HG03378 (cell line): ENCODE results near the gene SYT15.
"Not testable (repeated sequence)": the region's sequence is repeated elsewhere in the genome, so short reads cannot be mapped to it uniquely, and the experiment has no call there.

Experiments used
- ATAC-seq: cut with Tn5 transposase; IDR thresholded peaks from one replicate; pipeline ENCODE4 v1.9.1; 2021; ENCODE audit warnings: mild to moderate bottlenecking, moderate library complexity; ENCODE audit not compliant: unreplicated experiment

Gene SYT15

DNA sequence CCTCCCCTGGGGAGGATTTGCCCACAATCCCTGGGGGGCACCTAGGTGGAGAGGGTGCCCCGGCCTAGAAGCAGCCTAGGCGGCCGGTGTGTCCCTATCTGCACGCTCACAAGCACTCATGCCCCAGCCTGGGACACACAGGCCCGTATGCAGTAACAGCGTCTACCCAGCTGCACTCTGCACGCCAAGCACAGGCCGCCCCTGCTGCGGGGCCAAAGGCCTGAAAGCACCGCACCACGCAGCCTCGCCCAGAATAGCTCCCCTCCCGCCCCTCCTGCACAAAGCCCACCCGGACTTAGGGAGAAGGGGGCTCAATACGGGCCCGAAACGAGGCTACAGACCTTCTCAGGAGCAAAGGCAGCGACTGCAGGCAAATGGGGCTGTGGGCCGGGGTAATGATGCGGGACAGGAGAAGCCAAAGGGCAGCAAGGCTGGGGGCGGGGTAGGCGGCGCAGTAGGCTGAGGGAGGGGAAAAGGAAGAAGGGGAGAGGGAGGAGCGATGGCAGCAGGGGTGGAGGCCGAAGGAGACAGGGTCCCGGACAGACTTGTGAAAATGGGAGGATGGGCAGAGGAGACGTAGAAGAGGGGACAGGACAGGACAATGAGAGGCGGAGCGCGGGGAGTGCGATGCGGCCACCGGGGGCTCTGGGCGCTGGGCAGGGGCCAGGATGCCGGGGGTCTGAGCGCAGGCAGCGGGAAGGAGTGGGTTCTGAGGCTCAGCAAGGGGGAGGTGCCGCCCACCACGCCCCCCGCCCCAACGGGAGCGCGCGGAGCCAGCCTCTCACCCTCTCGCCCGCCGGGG lies 23.0 kb upstream of the SYT15 start:
- no peak for ATAC-seq

GRCh38 chr10:46556515-46557318 lies 22.2 kb upstream of the SYT15 start, which contains the start of gene GPRIN2:
TSS of gene GPRIN2 (minus strand) at chr10:46556658. CDS start at chr10:46550736, 5,922 bp downstream.
- no peak for ATAC-seq

GRCh38 chr10:46557319-46558121 lies 21.4 kb upstream of the SYT15 start:
- ATAC-seq = no peak

- no peak for ATAC-seq
Observed at GRCh38 chr10:46558122-46558391, 20.9 kb upstream of the SYT15 start.

GRCh38 chr10:46558392-46559185 lies 20.3 kb upstream of the SYT15 start:
- no peak for ATAC-seq

- ATAC-seq = no peak
Observed at GRCh38 chr10:46559231-46559671, 19.7 kb upstream of the SYT15 start.

DNA sequence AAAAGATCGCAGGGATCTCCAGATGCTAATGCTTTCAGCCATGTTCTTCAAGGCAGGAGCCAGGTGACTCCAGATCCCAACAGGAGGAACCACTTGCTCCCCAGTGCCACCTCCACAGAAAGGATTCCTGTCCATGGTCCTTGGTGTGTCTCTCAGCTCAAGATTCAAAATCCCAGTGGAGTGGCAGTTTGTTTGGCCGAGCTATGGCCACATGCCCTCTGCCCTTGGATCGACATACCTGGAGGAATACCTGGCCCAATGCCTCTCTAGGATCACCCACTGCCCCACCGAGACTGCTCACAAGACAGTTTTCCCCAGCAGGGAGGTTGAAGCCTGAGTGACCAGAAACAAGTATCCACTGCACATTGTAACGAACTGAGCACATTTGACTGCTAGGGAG lies 18.5 kb upstream of the SYT15 start:
- no peak for ATAC-seq

GRCh38 chr10:46560952-46561351 lies 18.0 kb upstream of the SYT15 start:
- no peak for ATAC-seq

- ATAC-seq = not testable (repeated sequence)
Observed at GRCh38 chr10:46565591-46566332, 13.2 kb upstream of the SYT15 start.

- ATAC-seq = not testable (repeated sequence)
Observed at GRCh38 chr10:46567151-46567550, 11.8 kb upstream of the SYT15 start.

- not testable (repeated sequence) for ATAC-seq
Observed at GRCh38 chr10:46570655-46571054, 8.3 kb upstream of the SYT15 start.

DNA sequence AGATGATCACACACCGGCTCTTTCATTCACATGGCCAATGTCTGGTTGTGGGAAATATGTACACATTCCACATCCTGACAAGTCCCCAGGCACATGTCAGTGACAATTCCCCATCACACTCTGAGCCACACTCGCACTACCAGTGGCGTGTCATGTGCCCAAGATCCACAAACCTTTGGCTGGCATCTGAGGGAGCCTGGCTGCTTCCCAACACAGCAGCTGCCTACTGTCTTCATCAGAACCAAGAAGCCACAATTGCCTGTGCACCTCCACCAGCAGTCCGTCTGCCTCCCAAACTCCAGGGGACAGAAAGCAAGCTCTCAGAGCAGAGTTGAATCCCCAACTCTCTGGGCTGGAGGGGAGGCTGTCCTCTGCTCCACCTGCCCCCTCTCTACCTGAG lies 6.2 kb upstream of the SYT15 start:
- ATAC-seq = not testable (repeated sequence)

- ATAC-seq = not testable (repeated sequence)
Observed at GRCh38 chr10:46573314-46573713, 5.6 kb upstream of the SYT15 start.

GRCh38 chr10:46573884-46574283 lies 5.0 kb upstream of the SYT15 start:
- ATAC-seq = not testable (repeated sequence)

GRCh38 chr10:46577624-46578473 lies 1.1 kb upstream of the SYT15 start:
- ATAC-seq = not testable (repeated sequence)

DNA sequence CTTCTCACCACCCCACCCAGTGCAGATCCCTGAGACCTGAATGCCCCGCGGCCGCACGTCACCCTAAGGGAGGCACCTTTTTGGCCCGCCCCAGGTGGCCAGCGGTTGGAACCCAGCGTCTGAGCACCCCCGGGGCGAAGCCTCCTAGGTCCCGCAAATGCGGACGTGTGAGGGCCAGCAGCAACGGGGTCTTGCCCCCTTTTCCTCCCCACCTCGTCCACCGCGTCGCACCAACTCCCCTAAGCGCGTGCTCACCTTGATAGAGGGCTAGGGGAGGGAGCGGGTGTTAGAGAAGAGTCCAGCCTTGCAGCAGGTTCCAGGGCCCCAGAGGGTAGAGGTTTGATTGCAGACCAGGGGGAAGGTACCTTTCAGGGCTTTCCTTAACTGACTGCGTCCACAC lies 450 bp downstream of the SYT15 start:
- not testable (repeated sequence) for ATAC-seq

DNA sequence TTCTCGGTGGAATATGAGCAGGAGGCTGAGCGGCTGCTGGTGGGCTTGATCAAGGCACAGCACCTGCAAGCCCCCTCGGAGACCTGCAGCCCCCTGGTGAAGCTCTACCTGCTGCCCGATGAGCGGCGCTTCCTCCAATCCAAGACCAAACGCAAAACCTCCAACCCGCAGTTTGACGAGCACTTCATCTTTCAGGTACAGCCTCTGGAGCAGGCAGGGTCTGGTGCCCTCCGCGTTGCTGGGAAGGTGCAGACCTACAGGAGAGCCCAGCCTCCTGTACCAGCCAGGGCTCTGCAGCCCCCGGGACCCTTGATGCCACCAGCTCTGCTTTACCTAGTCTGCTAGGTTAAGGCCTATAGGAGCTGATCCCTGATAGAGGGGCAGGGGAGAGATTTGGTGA lies 3.1 kb downstream of the SYT15 start:
- not testable (repeated sequence) for ATAC-seq

- not testable (repeated sequence) for ATAC-seq
Observed at GRCh38 chr10:46582568-46582967, 3.6 kb downstream of the SYT15 start.

GRCh38 chr10:46584196-46584595 lies 5.3 kb downstream of the SYT15 start:
- not testable (repeated sequence) for ATAC-seq
